ENCODE measurements around the gene ZBTB20. TPM values are rescaled to one million over a fixed set of nuclear protein-coding genes. Genes with fewer than 3 reads are reported as not detected.

ZBTB20 gene
- total and polyA plus RNA-seq, 10 of the 15 experiments (the other 5 are each of a cell fraction or from before 2014, with no cell fraction given), result 0.20 to 5.5 (median 2.2) TPM

DNA sequence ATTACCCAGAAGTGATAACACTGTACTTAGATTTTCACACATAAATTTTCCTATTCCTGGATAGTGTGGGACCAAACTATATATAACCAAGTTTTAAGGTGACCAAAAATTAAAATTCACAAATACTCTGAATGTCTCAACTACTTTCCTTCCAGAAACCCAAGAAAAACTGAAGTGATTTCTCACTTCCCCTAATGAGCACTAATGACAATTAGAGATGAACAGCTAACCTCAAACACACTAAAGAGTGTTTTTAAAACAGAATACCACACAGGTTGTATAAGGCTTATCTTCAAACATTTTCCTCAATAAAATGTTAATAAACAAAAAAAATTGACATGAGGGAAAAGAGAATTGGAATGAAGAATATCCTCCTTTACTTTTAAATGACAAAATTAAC is 188.2 kb downstream of the ZBTB20 start:
- in situ Hi-C loops (cut with MboI) (no loop called here), intact Hi-C loops (cut with micrococcal nuclease; ENCODE audit: unreplicated experiment) (no loop called here)
- Histone ChIP-seq H3K27ac (ENCODE audit: control insufficient read depth, insufficient read depth) (no peak overlapping the region), H2AFZ (ENCODE audit: control insufficient read depth, low read depth, low read length) (no peak overlapping the region), H3K4me2 (ENCODE audit: control insufficient read depth, insufficient read depth) (no peak overlapping the region), H4K20me1 (ENCODE audit: control insufficient read depth, insufficient read depth) (no peaks in the 10 kb centered on the region), H3K79me2 (ENCODE audit: control insufficient read depth, insufficient read depth, low read length) (no peaks in the 10 kb centered on the region), H3K4me3 (no peak overlapping the region), H3K4me1 (ENCODE audit: control insufficient read depth, insufficient read depth, low read length) (no peaks in the 10 kb centered on the region; the same call in 1 of the 2 replicates), H3K36me3 (ENCODE audit: control insufficient read depth in 2 of 2, insufficient read depth in 2 of 2, low read length in 1 of 2) (no peaks in the 10 kb centered on the region), H3K27me3 (replicated peaks in 1 of 2; ENCODE audit: control insufficient read depth in 2 of 2, insufficient read depth in 2 of 2, low read length in 1 of 2) (no peaks in the 10 kb centered on the region), H3K9me3 (replicated peaks; ENCODE audit: control insufficient read depth, insufficient read depth, low read length) (no peaks in the 10 kb centered on the region; the same call in 2 of the 3 replicates), H3K9ac (ENCODE audit: control insufficient read depth, insufficient read depth, low read length) (no peak overlapping the region)
- ChIA-PET SMC1A (ENCODE audit: uncharacterized antibody, unreplicated experiment) (interaction anchor here (0.6 kb wide), 1 partner anchor 260 kb away, joined by 3 read pairs; no protein-coding TSS in a partner anchor), POLR2A (no interaction called here), RAD21 (ENCODE audit: unreplicated experiment) (no interaction called here), CTCF (no interaction called here)
- BruUV-seq (replicated peaks), result no TSS peak
- ATAC-seq (peak; percentile 61), DNase-seq (ENCODE audit: low read depth, low spot score) (no peak), FAIRE-seq (no peak)
- TF ChIP-seq MTA3 (IDR thresholded peaks at IDR 0.05; ENCODE audit: borderline replicate concordance, low read length) (no peak), CHD2 (IDR thresholded peaks at IDR 0.05; ENCODE audit: borderline replicate concordance, low read depth, low read length) (no peak), KLF5 (IDR thresholded peaks at IDR 0.05; ENCODE audit: partially characterized antibody) (no peak), RCOR1 (conservative IDR thresholded peaks at IDR 0.05; ENCODE audit: low read depth, low read length) (no peak), ZNF24 (IDR thresholded peaks at IDR 0.05) (peak; percentile 92), CBFB (IDR thresholded peaks at IDR 0.05; ENCODE audit: low read depth) (no peak), HDAC2 (IDR thresholded peaks at IDR 0.05) (no peak), LARP7 (IDR thresholded peaks at IDR 0.05) (no peak), YBX1 (IDR thresholded peaks at IDR 0.05) (no peak), MTA2 (IDR thresholded peaks at IDR 0.05; ENCODE audit: low read depth) (peak; percentile 83), SPI1 (IDR thresholded peaks at IDR 0.05; ENCODE audit: borderline replicate concordance, insufficient read depth, low read depth, low read length) (peak; percentile 79; the same call in 1 of the 2 replicates), BCL11A (IDR thresholded peaks at IDR 0.05; ENCODE audit: low read depth, low read length) (peak; percentile 59), ATF7 (IDR thresholded peaks at IDR 0.05; ENCODE audit: low read depth) (no peak), EP300 (IDR thresholded peaks at IDR 0.05; ENCODE audit: borderline replicate concordance in 1 of 2, control insufficient read depth in 1 of 2, low read depth in 2 of 2, low read length in 2 of 2) (0 out of 4 replicates have a peak, but pooled peaks of 1 of the 2 experiments have one; percentile 20)
- TF ChIP-seq, protein P1, sequence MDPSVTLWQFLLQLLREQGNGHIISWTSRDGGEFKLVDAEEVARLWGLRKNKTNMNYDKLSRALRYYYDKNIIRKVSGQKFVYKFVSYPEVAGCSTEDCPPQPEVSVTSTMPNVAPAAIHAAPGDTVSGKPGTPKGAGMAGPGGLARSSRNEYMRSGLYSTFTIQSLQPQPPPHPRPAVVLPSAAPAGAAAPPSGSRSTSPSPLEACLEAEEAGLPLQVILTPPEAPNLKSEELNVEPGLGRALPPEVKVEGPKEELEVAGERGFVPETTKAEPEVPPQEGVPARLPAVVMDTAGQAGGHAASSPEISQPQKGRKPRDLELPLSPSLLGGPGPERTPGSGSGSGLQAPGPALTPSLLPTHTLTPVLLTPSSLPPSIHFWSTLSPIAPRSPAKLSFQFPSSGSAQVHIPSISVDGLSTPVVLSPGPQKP (IDR thresholded peaks at IDR 0.05; ENCODE audit: low read depth, low read length), result no peak
- TF ChIP-seq, protein P2, sequence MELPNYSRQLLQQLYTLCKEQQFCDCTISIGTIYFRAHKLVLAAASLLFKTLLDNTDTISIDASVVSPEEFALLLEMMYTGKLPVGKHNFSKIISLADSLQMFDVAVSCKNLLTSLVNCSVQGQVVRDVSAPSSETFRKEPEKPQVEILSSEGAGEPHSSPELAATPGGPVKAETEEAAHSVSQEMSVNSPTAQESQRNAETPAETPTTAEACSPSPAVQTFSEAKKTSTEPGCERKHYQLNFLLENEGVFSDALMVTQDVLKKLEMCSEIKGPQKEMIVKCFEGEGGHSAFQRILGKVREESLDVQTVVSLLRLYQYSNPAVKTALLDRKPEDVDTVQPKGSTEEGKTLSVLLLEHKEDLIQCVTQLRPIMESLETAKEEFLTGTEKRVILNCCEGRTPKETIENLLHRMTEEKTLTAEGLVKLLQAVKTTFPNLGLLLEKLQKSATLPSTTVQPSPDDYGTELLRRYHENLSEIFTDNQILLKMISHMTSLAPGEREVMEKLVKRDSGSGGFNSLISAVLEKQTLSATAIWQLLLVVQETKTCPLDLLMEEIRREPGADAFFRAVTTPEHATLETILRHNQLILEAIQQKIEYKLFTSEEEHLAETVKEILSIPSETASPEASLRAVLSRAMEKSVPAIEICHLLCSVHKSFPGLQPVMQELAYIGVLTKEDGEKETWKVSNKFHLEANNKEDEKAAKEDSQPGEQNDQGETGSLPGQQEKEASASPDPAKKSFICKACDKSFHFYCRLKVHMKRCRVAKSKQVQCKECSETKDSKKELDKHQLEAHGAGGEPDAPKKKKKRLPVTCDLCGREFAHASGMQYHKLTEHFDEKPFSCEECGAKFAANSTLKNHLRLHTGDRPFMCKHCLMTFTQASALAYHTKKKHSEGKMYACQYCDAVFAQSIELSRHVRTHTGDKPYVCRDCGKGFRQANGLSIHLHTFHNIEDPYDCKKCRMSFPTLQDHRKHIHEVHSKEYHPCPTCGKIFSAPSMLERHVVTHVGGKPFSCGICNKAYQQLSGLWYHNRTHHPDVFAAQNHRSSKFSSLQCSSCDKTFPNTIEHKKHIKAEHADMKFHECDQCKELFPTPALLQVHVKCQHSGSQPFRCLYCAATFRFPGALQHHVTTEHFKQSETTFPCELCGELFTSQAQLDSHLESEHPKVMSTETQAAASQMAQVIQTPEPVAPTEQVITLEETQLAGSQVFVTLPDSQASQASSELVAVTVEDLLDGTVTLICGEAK (IDR thresholded peaks at IDR 0.05; ENCODE audit: borderline replicate concordance), result no peak
- TF ChIP-seq, protein P3, sequence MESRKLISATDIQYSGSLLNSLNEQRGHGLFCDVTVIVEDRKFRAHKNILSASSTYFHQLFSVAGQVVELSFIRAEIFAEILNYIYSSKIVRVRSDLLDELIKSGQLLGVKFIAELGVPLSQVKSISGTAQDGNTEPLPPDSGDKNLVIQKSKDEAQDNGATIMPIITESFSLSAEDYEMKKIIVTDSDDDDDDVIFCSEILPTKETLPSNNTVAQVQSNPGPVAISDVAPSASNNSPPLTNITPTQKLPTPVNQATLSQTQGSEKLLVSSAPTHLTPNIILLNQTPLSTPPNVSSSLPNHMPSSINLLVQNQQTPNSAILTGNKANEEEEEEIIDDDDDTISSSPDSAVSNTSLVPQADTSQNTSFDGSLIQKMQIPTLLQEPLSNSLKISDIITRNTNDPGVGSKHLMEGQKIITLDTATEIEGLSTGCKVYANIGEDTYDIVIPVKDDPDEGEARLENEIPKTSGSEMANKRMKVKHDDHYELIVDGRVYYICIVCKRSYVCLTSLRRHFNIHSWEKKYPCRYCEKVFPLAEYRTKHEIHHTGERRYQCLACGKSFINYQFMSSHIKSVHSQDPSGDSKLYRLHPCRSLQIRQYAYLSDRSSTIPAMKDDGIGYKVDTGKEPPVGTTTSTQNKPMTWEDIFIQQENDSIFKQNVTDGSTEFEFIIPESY (IDR thresholded peaks at IDR 0.05), result no peak
